HG03139 (cell line): ENCODE measurements around the gene INSR.
"Not testable (repeated sequence)": the region's sequence is repeated elsewhere in the genome, so short reads cannot be mapped to it uniquely, and the experiment has no call there.

Experiments used
- ATAC-seq: cut with Tn5 transposase; IDR thresholded peaks from one replicate; pipeline ENCODE4 v1.9.1; 2021; ENCODE audit not compliant: unreplicated experiment

The INSR gene

GRCh38 chr19:7293762-7294557 lies at the start of gene INSR:
INSR (minus strand) TSS chr19:7294414; CDS start chr19:7293891, 523 bp downstream.
- ATAC-seq = peak; percentile 61

DNA sequence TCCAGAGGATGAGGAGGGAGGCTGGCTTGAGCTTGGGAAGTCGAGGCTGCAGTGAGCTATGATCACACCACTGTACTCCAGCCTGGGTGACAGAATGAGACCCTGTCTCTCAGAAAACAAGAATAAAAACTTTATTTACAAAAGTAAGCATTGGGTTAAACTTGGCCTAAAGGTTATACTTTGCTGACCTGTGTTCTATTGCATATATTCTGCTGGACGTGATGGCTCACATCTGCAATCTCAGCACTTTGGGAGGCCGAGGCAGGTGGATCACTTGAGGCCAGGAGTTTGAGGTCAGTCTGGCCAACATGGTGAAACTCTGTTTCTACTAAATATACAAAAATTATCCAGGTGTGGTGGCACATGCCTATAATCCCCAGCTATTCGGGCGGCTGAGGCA lies 47.9 kb upstream of the INSR start:
- no peak for ATAC-seq

DNA sequence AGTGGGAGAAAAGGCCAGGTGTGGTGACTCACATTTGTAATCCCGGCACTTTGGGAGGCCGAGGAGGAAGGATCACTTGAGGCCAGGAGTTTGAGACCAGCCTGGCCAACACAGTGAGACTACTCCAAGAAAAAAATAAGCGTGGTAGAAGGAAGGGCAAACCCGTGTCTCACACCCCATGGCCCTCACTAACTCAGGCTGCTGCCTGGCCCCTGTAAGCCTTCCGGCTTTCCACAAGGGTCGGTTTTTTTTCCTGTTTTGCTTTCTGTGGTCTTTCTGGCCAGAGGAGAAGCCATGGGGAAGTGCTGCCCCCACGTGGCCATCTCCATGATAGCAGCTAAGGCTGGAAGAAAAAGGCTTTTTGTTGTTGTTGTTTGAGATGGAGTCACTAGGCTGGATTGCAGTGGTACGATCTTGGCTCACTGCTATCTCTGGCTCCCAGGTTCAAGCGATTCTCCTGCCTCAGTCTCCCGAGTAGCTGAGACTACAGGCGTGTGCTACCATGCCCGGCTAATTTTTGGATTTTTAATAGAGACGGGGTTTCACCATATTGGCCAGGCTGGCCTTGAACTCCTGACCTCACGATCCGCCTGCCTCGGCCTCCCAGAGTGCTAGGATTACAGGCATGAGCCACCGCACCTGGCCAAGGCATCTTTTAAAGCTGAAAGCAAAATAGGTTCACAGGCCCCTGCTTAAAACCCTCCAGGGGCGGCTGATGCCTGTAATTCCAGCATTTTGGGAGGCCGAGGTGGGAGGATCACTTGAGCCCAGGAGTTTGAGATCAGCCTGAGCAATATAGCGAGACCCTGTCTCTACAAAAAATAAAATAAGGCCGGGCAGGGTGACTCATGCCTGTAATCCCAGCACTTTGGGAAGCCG lies 47.0 kb upstream of the INSR start:
- no peak for ATAC-seq

GRCh38 chr19:7337380-7338194 lies 43.4 kb upstream of the INSR start:
- ATAC-seq = peak; percentile 60

DNA sequence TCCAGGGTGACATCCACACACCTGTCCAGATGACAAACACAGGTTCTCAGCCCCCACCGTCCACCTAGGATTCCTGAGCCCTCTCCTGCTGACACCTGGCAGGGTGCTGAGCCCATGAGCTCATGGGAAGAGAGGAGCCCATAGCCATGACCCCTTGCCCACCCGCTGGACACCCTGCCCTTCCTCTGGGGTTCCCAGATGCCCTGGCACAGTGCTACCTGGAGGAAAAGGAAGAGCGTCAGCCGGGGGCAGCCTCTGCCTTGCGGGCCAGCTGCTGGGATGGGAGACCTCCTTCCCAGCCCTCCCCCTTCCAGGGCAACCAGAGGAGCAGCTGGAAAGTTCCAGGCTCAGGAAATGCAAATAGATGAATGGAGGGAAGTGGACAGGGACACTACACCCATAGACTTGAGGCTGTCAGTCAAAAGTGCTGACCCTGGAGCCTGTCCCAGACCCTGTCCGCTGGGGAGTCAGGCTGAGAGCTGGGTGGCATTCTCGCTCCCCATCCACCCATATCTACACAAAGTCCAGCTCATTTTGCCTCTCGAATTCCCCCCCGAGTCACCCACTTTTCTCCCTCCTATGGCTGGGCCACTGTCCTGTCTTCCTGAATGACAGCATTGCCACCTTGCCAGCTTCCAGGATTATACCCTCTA lies 42.2 kb upstream of the INSR start:
- ATAC-seq = no peak

DNA sequence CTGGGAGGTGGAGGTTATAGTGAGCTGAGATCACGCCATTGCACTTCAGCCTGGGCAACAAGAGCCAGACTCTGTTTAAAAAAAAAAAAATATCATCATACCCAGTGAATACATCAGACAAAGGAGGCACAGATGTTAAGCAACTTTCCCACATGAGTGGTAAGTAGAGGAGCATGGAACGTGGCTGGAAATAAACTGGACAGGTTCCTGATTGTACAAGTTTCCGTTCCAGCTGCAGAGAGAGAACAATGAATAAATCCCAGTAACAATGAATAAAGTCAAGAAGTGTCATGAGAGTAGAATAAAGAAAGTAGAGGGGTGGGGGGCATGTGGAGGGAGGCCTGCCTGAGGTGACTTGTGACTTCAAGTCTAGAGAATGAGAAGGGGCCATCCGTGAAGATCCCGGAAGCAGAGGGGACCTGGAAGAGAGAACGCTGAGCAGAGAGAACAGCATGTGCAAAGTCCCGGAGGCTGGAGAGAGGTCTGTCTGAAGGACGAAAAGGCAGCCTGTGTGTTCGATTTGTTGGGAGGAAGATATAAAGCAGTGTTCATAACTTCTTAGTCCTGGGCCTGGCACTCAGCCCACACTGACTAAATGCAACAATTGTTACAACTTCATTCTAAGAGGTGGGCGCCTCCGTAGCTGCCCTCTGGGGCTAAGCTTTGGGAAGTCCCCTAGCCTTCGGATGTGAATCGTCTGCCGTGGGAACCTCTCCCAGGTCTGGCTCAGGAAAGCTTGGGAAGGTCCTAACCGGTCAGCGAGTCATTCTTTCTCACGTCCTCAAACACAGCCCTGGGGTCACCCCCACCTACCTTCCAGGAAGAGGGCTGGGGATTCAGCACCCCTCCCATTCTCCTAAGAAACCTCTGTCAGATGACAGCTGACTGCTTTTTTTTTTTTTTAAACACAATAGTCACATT lies 39.2 kb upstream of the INSR start:
- no peak for ATAC-seq

- ATAC-seq = no peak
These were observed 37.2 kb upstream of the INSR start for GRCh38 chr19:7331446-7331845.

DNA sequence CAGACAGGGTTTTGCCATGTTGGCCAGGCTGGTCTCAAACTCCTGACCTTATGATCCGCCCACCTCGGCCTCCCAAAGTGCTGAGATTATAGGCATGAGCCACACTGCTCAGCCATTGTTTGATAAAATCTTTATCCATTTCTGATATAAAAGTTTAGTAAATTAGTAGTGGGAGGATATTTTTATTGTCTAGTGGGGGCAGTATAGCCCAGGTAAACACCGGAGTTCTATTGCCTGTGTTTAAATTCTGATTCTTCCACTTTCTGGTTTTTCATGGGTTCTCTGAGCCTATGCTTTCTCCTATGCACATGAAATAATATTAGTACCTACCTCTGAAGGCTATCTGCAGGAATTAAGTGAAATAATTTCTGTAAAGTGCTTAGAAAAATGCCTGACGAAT lies 34.4 kb upstream of the INSR start:
- ATAC-seq = no peak

DNA sequence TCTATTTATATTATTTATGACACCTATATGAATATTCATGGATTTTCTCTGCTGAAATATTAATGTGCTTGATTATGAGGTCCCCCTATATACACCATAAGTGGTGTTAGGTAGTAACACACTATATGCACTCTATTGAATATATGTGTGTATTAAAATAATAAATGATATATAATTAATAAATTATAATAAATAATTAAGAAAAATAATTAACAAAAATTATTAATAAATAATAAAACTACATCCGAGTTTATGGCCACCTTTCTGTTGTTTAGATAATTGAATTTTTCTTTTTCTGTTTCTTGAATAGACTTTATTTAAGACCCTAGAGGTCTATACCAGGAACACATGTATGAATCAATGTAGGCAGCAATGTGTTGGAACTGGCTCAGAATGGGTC lies 33.6 kb upstream of the INSR start:
- ATAC-seq = no peak

DNA sequence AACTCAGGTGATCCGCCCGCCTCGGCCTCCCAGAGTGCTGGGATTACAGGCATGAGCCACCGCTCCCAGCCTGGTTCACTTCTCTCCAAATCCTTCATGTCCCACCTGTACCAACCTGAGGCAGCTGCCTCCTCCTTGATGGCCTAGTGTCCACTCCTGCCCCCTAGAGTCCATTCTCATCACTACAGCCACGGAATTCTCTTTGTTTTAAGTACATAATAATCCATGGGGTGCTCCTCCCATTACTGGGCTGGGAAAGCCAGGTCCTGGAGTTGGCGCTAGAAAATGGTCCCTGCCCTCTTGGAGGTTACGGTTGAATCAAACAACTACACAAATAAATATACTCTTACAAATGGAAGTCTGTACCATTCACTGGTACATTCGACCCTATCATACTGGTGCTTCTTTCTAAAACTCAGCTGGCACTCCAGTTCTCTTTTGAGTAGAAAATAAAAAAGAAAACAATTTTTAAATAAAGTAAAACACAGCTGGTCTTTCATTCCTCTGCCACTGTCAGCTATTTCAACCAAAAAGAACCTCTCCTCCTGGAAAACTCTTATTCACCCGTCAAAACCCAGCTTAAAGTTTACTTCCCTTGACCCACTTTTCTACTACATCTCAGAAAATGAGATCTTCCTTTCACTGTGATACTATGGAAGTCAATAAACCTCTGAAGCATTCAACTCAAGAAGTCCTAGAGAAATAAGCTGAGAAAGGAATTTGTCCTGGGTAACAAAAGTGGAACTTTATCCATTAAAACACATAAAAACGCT lies 32.1 kb upstream of the INSR start:
- ATAC-seq = no peak

DNA sequence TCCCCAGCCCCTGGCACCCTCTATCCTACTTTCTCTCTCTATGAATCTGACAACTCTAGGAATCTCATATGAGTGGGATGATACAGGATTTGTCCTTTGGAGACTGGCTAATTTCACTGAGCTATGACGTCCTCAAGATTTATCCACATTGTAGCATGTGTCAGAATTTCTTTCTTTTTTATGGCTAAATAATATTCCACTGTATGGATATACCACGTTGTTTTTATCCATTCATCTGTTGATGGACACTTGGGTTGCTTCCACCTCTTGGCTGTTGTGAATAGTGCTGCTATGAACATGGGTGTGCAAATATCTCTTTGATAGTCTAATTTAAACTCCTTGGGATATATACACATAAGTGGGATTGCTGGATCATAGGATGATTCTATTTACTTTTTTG lies 24.0 kb upstream of the INSR start:
- ATAC-seq = no peak

GRCh38 chr19:7312816-7313215 lies 18.6 kb upstream of the INSR start:
- no peak for ATAC-seq

GRCh38 chr19:7311911-7312310 lies 17.7 kb upstream of the INSR start:
- no peak for ATAC-seq

DNA sequence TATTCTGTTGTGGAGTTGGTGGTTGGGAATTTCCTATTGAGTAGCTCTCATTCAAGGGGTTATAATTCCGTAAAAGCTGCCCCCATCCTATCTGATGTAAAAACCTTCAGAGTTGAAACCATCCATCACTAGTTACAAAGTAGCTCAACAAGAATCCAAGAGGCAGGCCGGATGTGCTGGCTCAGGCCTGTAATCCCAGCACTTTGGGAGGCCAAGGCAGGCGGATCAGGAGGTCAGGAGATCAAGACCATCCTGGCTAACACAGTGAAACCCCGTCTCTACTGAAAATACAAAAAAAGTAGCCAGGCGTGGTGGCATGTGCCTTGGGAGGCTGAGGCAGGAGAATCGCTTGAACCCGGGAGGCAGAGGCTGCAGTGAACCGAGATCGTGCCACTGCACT lies 14.1 kb upstream of the INSR start:
- not testable (repeated sequence) for ATAC-seq

DNA sequence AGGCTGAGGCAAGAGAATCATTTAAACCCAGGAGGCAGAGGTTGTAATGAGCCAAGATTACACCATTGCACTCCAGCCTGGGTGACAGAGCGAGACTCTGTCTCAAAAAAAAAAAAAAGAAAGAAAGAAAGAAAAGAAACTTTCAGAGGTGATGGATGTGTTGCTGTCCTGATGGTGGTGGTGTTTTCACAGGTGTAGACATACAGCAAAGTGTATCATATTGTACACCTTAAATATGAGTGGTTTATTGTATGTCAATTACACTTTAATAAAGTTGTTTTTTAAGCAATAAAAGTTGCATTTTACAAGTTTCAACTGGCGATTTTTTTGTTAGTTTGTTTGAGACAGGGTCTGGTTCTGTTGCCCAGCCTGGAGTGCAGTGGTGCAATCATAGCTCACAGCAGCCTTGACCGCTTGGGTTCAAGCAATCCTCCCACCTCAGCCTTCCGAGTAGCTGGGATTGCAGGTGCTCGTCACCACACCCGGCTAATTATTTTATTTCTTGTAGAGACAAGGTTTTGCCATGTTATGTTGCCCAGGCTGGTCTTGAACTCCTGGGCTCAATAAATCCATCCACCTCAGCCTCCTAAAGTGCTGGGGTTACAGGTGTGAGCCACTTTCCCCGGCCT lies 13.5 kb upstream of the INSR start:
- ATAC-seq = no peak

GRCh38 chr19:7304200-7304599 lies 10.0 kb upstream of the INSR start:
- no peak for ATAC-seq

- ATAC-seq = no peak
These were observed 9.3 kb upstream of the INSR start for GRCh38 chr19:7303470-7303869.

DNA sequence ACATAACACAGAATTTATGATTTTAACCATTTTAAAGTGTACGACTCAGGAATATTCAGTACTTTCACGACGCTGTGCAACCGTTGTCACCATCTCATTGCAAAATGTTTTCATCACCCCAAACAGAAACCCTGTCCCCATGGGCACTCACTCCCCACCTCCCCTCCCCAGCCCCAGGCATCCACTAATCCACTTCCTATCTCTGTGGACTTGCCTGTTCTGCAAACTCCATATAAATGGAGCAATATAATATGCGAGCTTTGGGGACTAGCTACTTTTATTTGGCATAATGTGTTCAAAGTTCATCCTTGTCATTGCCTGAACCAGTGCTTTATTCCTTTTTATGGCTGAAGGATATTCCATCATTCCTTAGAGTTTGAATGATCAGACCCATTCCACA lies 7.3 kb upstream of the INSR start:
- ATAC-seq = no peak

DNA sequence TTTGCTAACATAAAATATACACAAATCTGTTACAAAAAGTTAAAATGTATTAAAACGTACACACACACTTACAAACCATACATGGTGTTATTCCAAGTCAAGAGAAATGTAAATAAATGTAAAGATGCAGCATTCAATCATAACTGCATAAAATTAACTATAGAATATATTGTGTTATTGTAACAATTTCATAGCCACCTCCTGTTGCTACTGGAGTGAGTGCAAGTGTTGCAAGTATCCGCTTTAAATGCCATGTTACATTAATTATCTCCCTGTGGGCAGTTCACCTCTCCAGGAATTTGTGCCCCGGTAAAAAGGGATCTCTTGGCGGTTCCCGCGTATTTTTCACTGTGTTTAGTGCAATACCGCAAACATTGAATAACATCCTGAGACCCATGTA lies 3.5 kb upstream of the INSR start:
- no peak for ATAC-seq
